Kidney (tissue), 14 donors: ENCODE results near the gene RNASE8. TPM values are rescaled to one million over a fixed set of nuclear protein-coding genes. Genes with fewer than 3 reads are reported as not detected.
A peak's percentile ranks its signal among the peaks of the same experiment; 100 is the strongest.

ENCODE experiments used
- DNase-seq, 5 donors: peaks; one replicate each; pipeline ENCODE4 v3.0.0-alpha.2; 2013 to 2020
- FAIRE-seq: peaks from 2 replicates; lab custom pipeline; 2012; peaks lifted over from hg19 to GRCh38; lab: Jason Lieb, UNC
- H3K27ac ChIP-seq, 2 donors: one replicate each; pipeline ENCODE4 v1.7.0; 2013; ENCODE audit warnings: low read depth in 2 of 2, low read length in 2 of 2, inconsistent platforms in 1 of 2
- H3K27me3 ChIP-seq: one replicate; pipeline ENCODE4 v1.7.1; 2013; ENCODE audit warnings: low read length, inconsistent platforms; ENCODE audit not compliant: control insufficient read depth, insufficient read depth
- H3K36me3 ChIP-seq, 3 donors: one replicate each; pipeline versions ENCODE4 v1.7.0 to v1.7.1; 2013; ENCODE audit warnings: low read length in 3 of 3, control low read depth in 1 of 3, inconsistent platforms in 1 of 3; ENCODE audit not compliant: insufficient read depth in 3 of 3, control insufficient read depth in 2 of 3
- H3K4me1 ChIP-seq, 3 donors: one replicate each; pipeline versions ENCODE4 v1.7.0 to v1.7.1; 2013; ENCODE audit warnings: low read length in 3 of 3, inconsistent platforms in 1 of 3, low read depth in 1 of 3; ENCODE audit not compliant: control insufficient read depth in 2 of 3, insufficient read depth in 2 of 3
- H3K4me3 ChIP-seq, 3 donors: one replicate each; pipeline versions ENCODE4 v1.7.0 to v1.8.1; 2013; ENCODE audit warnings: low read length in 3 of 3, control low read depth in 1 of 3, inconsistent platforms in 1 of 3
- H3K9ac ChIP-seq, 3 donors: one replicate each; pipeline versions ENCODE4 v1.7.0 to v1.7.1; 2013; ENCODE audit warnings: low read length in 3 of 3, control low read depth in 1 of 3, inconsistent platforms in 1 of 3
- H3K9me3 ChIP-seq, 3 donors: one replicate each; pipeline versions ENCODE4 v1.7.0 to v1.7.1; 2013; ENCODE audit warnings: low read length in 3 of 3, control low read depth in 1 of 3, inconsistent platforms in 1 of 3; ENCODE audit not compliant: control insufficient read depth in 2 of 3, insufficient read depth in 1 of 3
- CTCF ChIP-seq: IDR thresholded peaks from 3 replicates; pipeline ENCODE4 v1.5.1; 2012; ENCODE audit warnings: mild to moderate bottlenecking, moderate library complexity, borderline replicate concordance; ENCODE audit not compliant: insufficient read depth; ENCODE audit errors: extremely low read depth
- intact Hi-C: fragments of 100-400 bp; cut with DNase I; formaldehyde crosslinking; loops from one replicate; pipeline ENCODE4 v1.11.1; 2022
- microRNA-seq: library from miRNA; unstranded; fragments of <30 nt; microRNA quantifications from one replicate; pipeline ENCODE4 v1.2.0, GENCODE V29; 2020
- polyA plus RNA-seq: library from polyadenylated mRNA; stranded (reverse); fragments of 350-450 nt; fragmentation: Illumina TruSeq; extraction: RNeasy Lipid Tissue Mini Kit (QIAGEN cat#74804); gene quantifications from one replicate; pipeline ENCODE4 v1.2.3, GENCODE V29; 2014; ENCODE audit warnings: low read depth, low replicate concordance; ENCODE audit not compliant: insufficient read depth
- total RNA-seq: library from RNA; stranded (reverse); fragmentation: NEBNext Ultra II Directional; extraction: Animal tissue kit (Norgen Biotek cat#: 25700); gene quantifications from one replicate; pipeline ENCODE4 v1.2.1, GENCODE V29; 2021
- donor health status: control.
- donor health status: control.
- donor health status: control.
- donor health status: control.
- donor health status: control.
- donor health status: DM: yes; HTN: yes; CAD: no.
- donor health status: Normal renal cell carcinoma (clear cell type).

The RNASE8 gene
- total and polyA plus RNA-seq, 2 donors from 2014 or later, result not detected

DNA sequence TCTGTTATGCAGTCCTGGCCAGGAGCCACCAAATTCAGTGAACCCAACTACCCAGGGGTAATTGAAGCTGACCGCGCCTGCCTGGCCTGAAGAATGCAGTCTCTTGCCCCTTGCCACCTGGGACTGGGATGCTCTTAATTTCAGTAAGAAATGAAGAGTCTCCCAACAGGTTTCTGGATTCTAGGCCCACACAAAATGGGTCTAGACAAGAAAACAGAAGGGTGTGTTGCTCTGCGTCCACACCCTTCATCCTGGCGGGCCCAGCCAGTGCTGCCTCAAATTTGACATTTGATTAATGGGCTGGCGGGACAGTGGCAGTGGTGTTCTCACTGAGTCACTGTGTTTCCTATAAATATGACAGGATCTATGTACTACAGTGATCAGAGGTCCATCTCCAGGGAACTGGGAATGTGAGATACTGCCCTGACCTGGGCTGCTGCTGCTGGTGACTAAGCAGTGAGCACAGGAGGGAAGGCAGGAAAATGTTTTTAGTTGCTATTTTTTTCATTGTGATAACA is 49.7 kb downstream of the RNASE8 start:
- no peak for FAIRE-seq
- H3K36me3 ChIP-seq, result no peaks in the 10 kb centered on the region
- DNase-seq, result no peak
- no peak overlapping the region for H3K9ac ChIP-seq
- no peaks in the 10 kb centered on the region for H3K9me3 ChIP-seq
- intact Hi-C loops, result no loop called here
- H3K27me3 ChIP-seq, result no peaks in the 10 kb centered on the region
- TF ChIP-seq CTCF, result no peak
- peak overlapping the region; percentile 5 to 81 for H3K27ac ChIP-seq
- no peak overlapping the region for H3K4me3 ChIP-seq
- peaks cover 6 to 32% (median 27%) of the 10 kb centered on the region in 3 donors for H3K4me1 ChIP-seq

Small RNA genes within 50 kb of the gene (microRNA-seq; reads per million reads assigned to microRNA genes)
- not detected for gene MIR6717

Other genes with a start within 250 kb of the RNASE8 start
- 0.38 TPM for gene RNASE3, start 166.4 kb upstream of the RNASE8 start, total RNA-seq
- gene RNASE3, start 166.4 kb upstream of the RNASE8 start, polyA plus RNA-seq, result not detected
- gene RNASE2, start 102.3 kb upstream of the RNASE8 start, total RNA-seq, result 4.3 TPM
- 2.4 TPM for gene RNASE2, start 102.3 kb upstream of the RNASE8 start, polyA plus RNA-seq
- gene METTL17, start 67.8 kb upstream of the RNASE8 start, total RNA-seq, result 53.2 TPM
- gene METTL17, start 67.8 kb upstream of the RNASE8 start, polyA plus RNA-seq, result 68.6 TPM
- gene SLC39A2, start 58.5 kb upstream of the RNASE8 start, total RNA-seq, result not detected
- not detected for gene SLC39A2, start 58.5 kb upstream of the RNASE8 start, polyA plus RNA-seq
- 86.2 TPM for gene NDRG2, start 32.8 kb upstream of the RNASE8 start, total RNA-seq
- gene NDRG2, start 32.8 kb upstream of the RNASE8 start, polyA plus RNA-seq, result 209 TPM
- not detected for gene TPPP2, start 27.6 kb upstream of the RNASE8 start, total RNA-seq
- gene TPPP2, start 27.6 kb upstream of the RNASE8 start, polyA plus RNA-seq, result 1.3 TPM
- not detected for gene RNASE13, start 23.0 kb upstream of the RNASE8 start, total RNA-seq
- not detected for gene RNASE13, start 23.0 kb upstream of the RNASE8 start, polyA plus RNA-seq
- not detected for gene RNASE7, start 15.5 kb upstream of the RNASE8 start, total RNA-seq
- gene RNASE7, start 15.5 kb upstream of the RNASE8 start, polyA plus RNA-seq, result not detected
- 25.6 TPM for gene ARHGEF40, start 12.5 kb downstream of the RNASE8 start, total RNA-seq
- gene ARHGEF40, start 12.5 kb downstream of the RNASE8 start, polyA plus RNA-seq, result 15.9 TPM
- gene ZNF219, start 40.8 kb downstream of the RNASE8 start, total RNA-seq, result 24.6 TPM
- gene ZNF219, start 40.8 kb downstream of the RNASE8 start, polyA plus RNA-seq, result 12.6 TPM
- 0.41 TPM for gene TMEM253, start 43.2 kb downstream of the RNASE8 start, total RNA-seq
- gene TMEM253, start 43.2 kb downstream of the RNASE8 start, polyA plus RNA-seq, result 0.43 TPM
- not detected for gene OR5AU1, start 98.2 kb downstream of the RNASE8 start, total RNA-seq
- gene OR5AU1, start 98.2 kb downstream of the RNASE8 start, polyA plus RNA-seq, result not detected
- 398 TPM for gene HNRNPC, start 211.6 kb downstream of the RNASE8 start, total RNA-seq
- gene HNRNPC, start 211.6 kb downstream of the RNASE8 start, polyA plus RNA-seq, result 462 TPM
- gene RPGRIP1, start 222.3 kb downstream of the RNASE8 start, total RNA-seq, result 0.47 TPM
- not detected for gene RPGRIP1, start 222.3 kb downstream of the RNASE8 start, polyA plus RNA-seq